ENCODE results near the gene POLR1C.
"Not testable (repeated sequence)": the region's sequence is repeated elsewhere in the genome, so short reads cannot be mapped to it uniquely, and the experiment has no call there.

Gene POLR1C

DNA sequence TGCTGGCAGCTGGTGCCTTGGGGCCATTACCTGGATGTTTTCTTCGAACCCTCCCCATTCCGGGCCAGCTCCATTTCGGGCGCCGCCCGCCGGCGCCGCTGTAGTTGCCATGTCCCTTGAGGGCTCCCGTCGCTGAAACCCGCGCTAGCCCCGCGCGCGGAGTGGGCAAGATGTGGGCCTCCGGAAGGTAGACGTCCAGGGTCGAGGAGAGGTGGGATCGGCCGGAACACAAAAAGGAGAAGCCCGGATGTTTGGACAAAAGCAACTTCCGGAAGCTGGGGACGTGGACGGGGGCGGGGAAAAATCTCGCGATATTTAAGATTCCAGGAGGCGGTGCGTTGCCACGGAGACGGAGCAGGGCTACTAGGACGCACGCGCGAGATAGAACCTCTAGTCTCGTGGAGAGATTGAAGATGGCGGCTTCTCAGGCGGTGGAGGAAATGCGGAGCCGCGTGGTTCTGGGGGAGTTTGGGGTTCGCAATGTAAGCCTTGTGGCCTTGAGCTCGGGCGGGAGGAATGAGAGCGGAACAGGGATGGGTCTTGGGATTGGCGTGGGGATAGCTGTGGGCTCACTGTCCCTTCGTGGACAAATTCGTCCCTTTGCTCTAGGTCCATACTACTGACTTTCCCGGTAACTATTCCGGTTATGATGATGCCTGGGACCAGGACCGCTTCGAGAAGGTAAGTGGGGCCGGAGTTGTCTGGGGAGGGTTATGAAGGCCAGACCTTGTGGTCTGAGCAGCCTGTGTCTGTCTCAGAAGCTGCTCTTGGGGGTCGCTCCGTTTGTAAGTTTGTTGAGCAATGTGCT is at the start of gene POLR1C, which contains the start of gene YIPF3:
Gene POLR1C, plus strand, starts transcription at position 393 of the 808 bp plus-strand sequence. Its CDS starts 21 bp downstream, at position 414.
Gene YIPF3, minus strand, starts transcription at position 230 of the 808 bp plus-strand sequence. Its CDS starts 119 bp downstream, at position 111.
- Histone ChIP-seq H3K4me3 (ENCODE audit: low read depth in 1 of 2, low read length in 2 of 2) (peak within 1 kb of the TSS; percentile 95 to 97), H3K9me3 (ENCODE audit: control insufficient read depth in 1 of 2, low read length in 2 of 2) (no peaks in the 10 kb centered on the region), H3K27ac (ENCODE audit: low read length) (peak within 1 kb of the TSS; percentile 93), H3K4me1 (ENCODE audit: control insufficient read depth in 1 of 2, insufficient read depth in 2 of 2, low read length in 2 of 2) (peaks cover 20 to 33% of the 10 kb centered on the region in 2 donors), H3K27me3 (ENCODE audit: low read depth, low read length) (no peaks in the 10 kb centered on the region), H3K36me3 (ENCODE audit: control insufficient read depth in 1 of 2, insufficient read depth in 2 of 2, low read length in 2 of 2) (peaks cover 48 to 53% of the 10 kb centered on the region in 2 donors)

DNA sequence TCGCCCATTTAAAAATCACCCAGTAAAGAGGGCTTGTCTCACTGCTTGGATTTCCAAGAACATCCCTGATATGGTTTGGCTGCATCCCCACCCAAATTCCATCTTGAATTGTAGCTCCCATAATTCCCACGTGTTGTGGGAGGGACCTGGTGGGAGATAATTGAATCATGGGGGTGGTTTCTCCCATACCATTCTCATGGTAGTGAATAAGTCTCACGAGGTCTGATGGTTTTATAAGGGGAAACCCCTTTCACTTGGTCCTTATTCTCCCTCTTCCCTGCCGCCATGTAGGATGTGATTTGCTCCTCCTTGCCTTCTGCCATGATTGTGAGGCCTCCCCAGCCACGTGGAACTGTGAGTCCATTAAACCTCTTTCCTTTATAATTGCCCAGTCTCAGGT is 49.6 kb upstream of the POLR1C start:
- H3K9me3 ChIP-seq (ENCODE audit: control insufficient read depth in 1 of 2, low read length in 2 of 2); H3K36me3 ChIP-seq (ENCODE audit: control insufficient read depth in 1 of 2, insufficient read depth in 2 of 2, low read length in 2 of 2); H3K4me1 ChIP-seq (ENCODE audit: control insufficient read depth in 1 of 2, insufficient read depth in 2 of 2, low read length in 2 of 2); H3K27me3 ChIP-seq (ENCODE audit: low read depth, low read length); H3K27ac ChIP-seq (ENCODE audit: low read length); H3K4me3 ChIP-seq (ENCODE audit: low read depth in 1 of 2, low read length in 2 of 2): not testable (repeated sequence)

DNA sequence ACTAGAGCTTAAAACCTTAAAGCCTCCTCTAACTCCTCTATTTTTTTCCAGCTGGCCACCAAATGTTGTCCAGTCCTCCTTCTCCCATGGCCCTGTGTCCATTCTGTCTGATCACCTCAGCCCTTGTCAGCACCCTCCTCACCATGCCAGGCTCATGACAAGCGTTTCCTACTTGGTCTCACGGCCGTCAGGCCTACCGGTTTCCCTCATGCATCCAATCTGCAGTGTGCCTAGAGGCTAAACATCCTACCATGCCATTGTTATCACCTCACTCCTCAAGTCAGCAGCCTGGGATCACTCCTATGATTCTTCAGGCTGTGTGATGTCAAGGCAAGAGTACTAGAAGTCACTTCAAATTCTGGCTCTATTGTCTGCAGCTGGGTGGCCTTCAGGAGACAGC is 49.1 kb upstream of the POLR1C start:
- Histone ChIP-seq H3K27ac (ENCODE audit: low read length) (no peak overlapping the region), H3K4me1 (ENCODE audit: control insufficient read depth in 1 of 2, insufficient read depth in 2 of 2, low read length in 2 of 2) (no peaks in the 10 kb centered on the region), H3K9me3 (ENCODE audit: control insufficient read depth in 1 of 2, low read length in 2 of 2) (no peaks in the 10 kb centered on the region), H3K36me3 (ENCODE audit: control insufficient read depth in 1 of 2, insufficient read depth in 2 of 2, low read length in 2 of 2) (no peaks in the 10 kb centered on the region), H3K27me3 (ENCODE audit: low read depth, low read length) (no peaks in the 10 kb centered on the region), H3K4me3 (ENCODE audit: low read depth in 1 of 2, low read length in 2 of 2) (no peak overlapping the region)

GRCh38 chr6:43468240-43468639 is 48.6 kb upstream of the POLR1C start:
- Histone ChIP-seq H3K4me3 (ENCODE audit: low read depth in 1 of 2, low read length in 2 of 2) (no peak overlapping the region), H3K27ac (ENCODE audit: low read length) (no peak overlapping the region), H3K27me3 (ENCODE audit: low read depth, low read length) (no peaks in the 10 kb centered on the region), H3K9me3 (ENCODE audit: control insufficient read depth in 1 of 2, low read length in 2 of 2) (no peaks in the 10 kb centered on the region), H3K36me3 (ENCODE audit: control insufficient read depth in 1 of 2, insufficient read depth in 2 of 2, low read length in 2 of 2) (no peaks in the 10 kb centered on the region), H3K4me1 (ENCODE audit: control insufficient read depth in 1 of 2, insufficient read depth in 2 of 2, low read length in 2 of 2) (no peaks in the 10 kb centered on the region)

GRCh38 chr6:43468748-43469681 is 47.9 kb upstream of the POLR1C start:
- H3K4me3 ChIP-seq (ENCODE audit: low read depth in 1 of 2, low read length in 2 of 2) = no peak overlapping the region
- H3K27me3 ChIP-seq (ENCODE audit: low read depth, low read length) = no peaks in the 10 kb centered on the region
- H3K27ac ChIP-seq (ENCODE audit: low read length) = no peak overlapping the region
- no peaks in the 10 kb centered on the region for H3K36me3 ChIP-seq (ENCODE audit: control insufficient read depth in 1 of 2, insufficient read depth in 2 of 2, low read length in 2 of 2)
- no peaks in the 10 kb centered on the region for H3K9me3 ChIP-seq (ENCODE audit: control insufficient read depth in 1 of 2, low read length in 2 of 2)
- H3K4me1 ChIP-seq (ENCODE audit: control insufficient read depth in 1 of 2, insufficient read depth in 2 of 2, low read length in 2 of 2) = no peaks in the 10 kb centered on the region

DNA sequence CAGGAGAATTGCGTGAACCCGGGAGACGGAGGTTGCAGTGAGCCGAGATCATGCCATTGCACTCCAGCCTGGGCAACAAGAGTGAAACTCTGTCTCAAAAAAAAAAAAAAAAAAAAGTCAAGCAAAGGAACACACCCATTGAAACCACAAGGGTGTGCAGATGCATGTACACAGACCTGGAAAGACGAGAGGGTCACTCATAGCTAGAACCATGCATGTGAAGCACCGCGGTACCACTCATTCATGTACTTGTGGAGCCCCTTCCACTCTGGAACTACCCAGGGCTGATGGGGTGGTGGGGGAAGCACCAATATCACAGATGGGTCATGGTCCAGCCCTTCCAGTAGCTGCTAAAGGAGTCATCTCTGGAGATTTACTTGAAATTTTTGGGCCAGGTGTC is 46.9 kb upstream of the POLR1C start:
- Histone ChIP-seq H3K9me3 (ENCODE audit: control insufficient read depth in 1 of 2, low read length in 2 of 2) (no peaks in the 10 kb centered on the region), H3K4me3 (ENCODE audit: low read depth in 1 of 2, low read length in 2 of 2) (no peak overlapping the region), H3K27me3 (ENCODE audit: low read depth, low read length) (no peaks in the 10 kb centered on the region), H3K27ac (ENCODE audit: low read length) (no peak overlapping the region), H3K4me1 (ENCODE audit: control insufficient read depth in 1 of 2, insufficient read depth in 2 of 2, low read length in 2 of 2) (no peaks in the 10 kb centered on the region), H3K36me3 (ENCODE audit: control insufficient read depth in 1 of 2, insufficient read depth in 2 of 2, low read length in 2 of 2) (no peaks in the 10 kb centered on the region)

- H3K4me1 ChIP-seq (ENCODE audit: control insufficient read depth in 1 of 2, insufficient read depth in 2 of 2, low read length in 2 of 2) = no peaks in the 10 kb centered on the region
- no peaks in the 10 kb centered on the region for H3K9me3 ChIP-seq (ENCODE audit: control insufficient read depth in 1 of 2, low read length in 2 of 2)
- no peak overlapping the region for H3K27ac ChIP-seq (ENCODE audit: low read length)
- no peaks in the 10 kb centered on the region for H3K36me3 ChIP-seq (ENCODE audit: control insufficient read depth in 1 of 2, insufficient read depth in 2 of 2, low read length in 2 of 2)
- H3K4me3 ChIP-seq (ENCODE audit: low read depth in 1 of 2, low read length in 2 of 2) = no peak overlapping the region
- H3K27me3 ChIP-seq (ENCODE audit: low read depth, low read length) = no peaks in the 10 kb centered on the region
Measured at GRCh38 chr6:43471399-43471798, 45.5 kb upstream of the POLR1C start.

GRCh38 chr6:43472515-43472914 is 44.4 kb upstream of the POLR1C start:
- Histone ChIP-seq H3K4me3 (ENCODE audit: low read depth in 1 of 2, low read length in 2 of 2) (no peak overlapping the region), H3K9me3 (ENCODE audit: control insufficient read depth in 1 of 2, low read length in 2 of 2) (no peaks in the 10 kb centered on the region), H3K27me3 (ENCODE audit: low read depth, low read length) (no peaks in the 10 kb centered on the region), H3K27ac (ENCODE audit: low read length) (no peak overlapping the region), H3K4me1 (ENCODE audit: control insufficient read depth in 1 of 2, insufficient read depth in 2 of 2, low read length in 2 of 2) (peaks cover 0 to 3% of the 10 kb centered on the region in 2 donors), H3K36me3 (ENCODE audit: control insufficient read depth in 1 of 2, insufficient read depth in 2 of 2, low read length in 2 of 2) (no peaks in the 10 kb centered on the region)

- Histone ChIP-seq H3K27ac (ENCODE audit: low read length) (no peak overlapping the region), H3K4me3 (ENCODE audit: low read depth in 1 of 2, low read length in 2 of 2) (no peak overlapping the region), H3K36me3 (ENCODE audit: control insufficient read depth in 1 of 2, insufficient read depth in 2 of 2, low read length in 2 of 2) (no peaks in the 10 kb centered on the region), H3K9me3 (ENCODE audit: control insufficient read depth in 1 of 2, low read length in 2 of 2) (no peaks in the 10 kb centered on the region), H3K27me3 (ENCODE audit: low read depth, low read length) (no peaks in the 10 kb centered on the region), H3K4me1 (ENCODE audit: control insufficient read depth in 1 of 2, insufficient read depth in 2 of 2, low read length in 2 of 2) (peaks cover 15 to 23% of the 10 kb centered on the region in 2 donors)
Measured at GRCh38 chr6:43475516-43475915, 41.4 kb upstream of the POLR1C start.

DNA sequence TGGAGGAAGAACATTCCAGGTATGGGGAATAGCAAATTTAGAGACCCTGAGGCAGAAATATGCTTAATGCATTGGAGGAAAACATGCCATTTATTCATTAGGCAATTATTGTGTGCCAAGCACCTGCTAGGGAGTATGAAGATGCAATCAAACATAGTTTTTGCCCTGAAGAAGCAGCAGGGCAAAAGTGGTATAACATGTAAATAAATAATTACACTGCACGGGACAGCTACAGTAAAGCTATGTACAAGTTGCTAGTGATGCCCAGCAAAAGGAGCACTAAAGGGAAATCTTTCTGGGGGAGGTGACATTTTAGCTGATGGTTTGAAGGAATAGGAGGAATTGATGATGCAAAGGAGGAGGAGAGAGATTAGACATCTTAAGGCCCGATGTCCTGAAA is 40.1 kb upstream of the POLR1C start:
- Histone ChIP-seq H3K36me3 (ENCODE audit: control insufficient read depth in 1 of 2, insufficient read depth in 2 of 2, low read length in 2 of 2) (no peaks in the 10 kb centered on the region), H3K4me1 (ENCODE audit: control insufficient read depth in 1 of 2, insufficient read depth in 2 of 2, low read length in 2 of 2) (peaks cover 15 to 23% of the 10 kb centered on the region in 2 donors), H3K27ac (ENCODE audit: low read length) (peak overlapping the region; percentile 82), H3K4me3 (ENCODE audit: low read depth in 1 of 2, low read length in 2 of 2) (peak overlapping the region; percentile 84 to 86), H3K27me3 (ENCODE audit: low read depth, low read length) (no peaks in the 10 kb centered on the region), H3K9me3 (ENCODE audit: control insufficient read depth in 1 of 2, low read length in 2 of 2) (no peaks in the 10 kb centered on the region)
